Tibial nerve (tissue), 4 donors: ENCODE data around the gene ASCL2.

Experiments used
- EP300 ChIP-seq, 2 donors: sonication (generic); formaldehyde crosslinking; IDR thresholded peaks; one replicate each; pipeline ENCODE4 v1.6.1; 2017; ENCODE audit warnings: antibody characterized with exemption in 2 of 2, mild to moderate bottlenecking in 1 of 2
- POLR2A ChIP-seq, 2 donors: fragments of 450-650 bp; IDR thresholded peaks; one replicate each; pipeline ENCODE4 v1.6.1; 2017; ENCODE audit warnings: antibody characterized with exemption in 2 of 2, mild to moderate bottlenecking in 2 of 2, moderate library complexity in 2 of 2
- TF ChIP-seq, protein P1 (sequence below), 5 experiments: fragments of 200-600 bp in 3 of 5; fragments of 450-650 bp in 2 of 5; sonication (generic) in 3 of 5; IDR thresholded peaks; one replicate each; pipeline ENCODE4 v1.5.1; 2016 to 2019; ENCODE audit warnings: antibody characterized with exemption in 5 of 5, mild to moderate bottlenecking in 3 of 5, moderate library complexity in 2 of 5

DNA sequence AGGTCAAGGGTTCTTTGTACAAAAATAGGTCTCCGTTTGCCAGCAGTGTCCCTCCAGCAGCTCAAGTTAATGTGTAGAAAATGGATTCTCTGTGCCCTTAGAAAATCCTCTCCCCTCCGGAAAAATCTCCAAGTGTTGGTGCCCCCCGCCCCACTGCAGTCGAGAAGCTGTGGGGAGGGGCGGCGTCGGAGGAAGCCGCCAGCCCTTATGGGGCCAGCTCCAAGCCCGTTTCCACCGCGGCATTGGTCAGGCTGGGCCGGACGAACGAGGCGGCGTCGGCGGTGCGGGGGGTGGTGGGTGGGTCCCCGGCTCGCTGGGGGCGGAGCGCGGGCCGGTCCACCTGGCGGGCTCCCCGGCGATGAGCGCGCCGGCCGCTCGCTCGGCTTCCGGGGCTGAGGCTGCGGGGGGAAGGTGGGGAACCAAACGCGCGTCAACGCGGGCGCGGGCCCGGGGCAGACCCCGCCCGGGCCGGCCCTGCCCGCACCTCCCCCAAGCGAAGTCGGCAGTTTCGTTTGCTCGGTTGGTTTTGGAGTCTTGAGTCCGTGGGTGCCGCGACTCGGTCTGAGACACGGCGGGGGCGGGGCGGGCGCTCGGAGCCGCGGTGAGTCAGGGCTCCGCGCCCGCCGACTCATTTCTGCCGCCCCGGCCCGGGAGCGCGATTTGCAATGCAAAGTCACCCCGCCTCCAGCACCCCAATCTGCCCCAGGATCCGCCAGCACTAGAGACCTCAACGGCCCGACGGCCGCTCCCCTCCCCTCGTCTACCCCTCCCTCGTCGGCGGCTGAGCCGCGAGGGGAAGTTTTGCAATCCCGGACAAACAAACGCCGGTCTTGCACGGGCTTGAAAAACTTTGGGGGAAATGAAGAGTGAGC lies 1.4 kb downstream of the ASCL2 start:
- TF ChIP-seq, protein P1, sequence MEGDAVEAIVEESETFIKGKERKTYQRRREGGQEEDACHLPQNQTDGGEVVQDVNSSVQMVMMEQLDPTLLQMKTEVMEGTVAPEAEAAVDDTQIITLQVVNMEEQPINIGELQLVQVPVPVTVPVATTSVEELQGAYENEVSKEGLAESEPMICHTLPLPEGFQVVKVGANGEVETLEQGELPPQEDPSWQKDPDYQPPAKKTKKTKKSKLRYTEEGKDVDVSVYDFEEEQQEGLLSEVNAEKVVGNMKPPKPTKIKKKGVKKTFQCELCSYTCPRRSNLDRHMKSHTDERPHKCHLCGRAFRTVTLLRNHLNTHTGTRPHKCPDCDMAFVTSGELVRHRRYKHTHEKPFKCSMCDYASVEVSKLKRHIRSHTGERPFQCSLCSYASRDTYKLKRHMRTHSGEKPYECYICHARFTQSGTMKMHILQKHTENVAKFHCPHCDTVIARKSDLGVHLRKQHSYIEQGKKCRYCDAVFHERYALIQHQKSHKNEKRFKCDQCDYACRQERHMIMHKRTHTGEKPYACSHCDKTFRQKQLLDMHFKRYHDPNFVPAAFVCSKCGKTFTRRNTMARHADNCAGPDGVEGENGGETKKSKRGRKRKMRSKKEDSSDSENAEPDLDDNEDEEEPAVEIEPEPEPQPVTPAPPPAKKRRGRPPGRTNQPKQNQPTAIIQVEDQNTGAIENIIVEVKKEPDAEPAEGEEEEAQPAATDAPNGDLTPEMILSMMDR (IDR thresholded peaks at IDR 0.05) = no peak
- TF ChIP-seq POLR2A (IDR thresholded peaks at IDR 0.05) (no peak), EP300 (IDR thresholded peaks at IDR 0.05) (no peak)
